Stimulated activated effector memory CD8-positive, alpha-beta T cell treated with anti-CD3 and anti-CD28 coated beads, Interleukin-12 subunit alpha, Interleukin-12 subunit beta, amount 100 ng/mL, for 72 hours (primary cell): ENCODE data around the gene SMARCA1.
"Not testable (repeated sequence)": the region's sequence is repeated elsewhere in the genome, so short reads cannot be mapped to it uniquely, and the experiment has no call there.

ENCODE experiments used
- ATAC-seq: fragments of 150-1000 bp; cut with Tn5 transposase; 2 replicates; pipeline ENCODE4 v1.10.0; 2021
- DNase-seq, 2 donors: peaks; one replicate each; pipeline ENCODE4 v3.0.0; 2021 to 2022; ENCODE audit warnings: low spot score in 2 of 2
- H3K27ac Mint-ChIP-seq: one replicate; pipeline ENCODE4 v1.8.0; 2022; ENCODE audit warnings: mild to moderate bottlenecking, mixed read lengths
- H3K36me3 Mint-ChIP-seq: one replicate; pipeline ENCODE4 v1.8.0; 2022; ENCODE audit warnings: mild to moderate bottlenecking, mixed read lengths
- H3K4me1 Mint-ChIP-seq: one replicate; pipeline ENCODE4 v1.8.0; 2022; ENCODE audit warnings: mixed read lengths
- H3K4me3 Mint-ChIP-seq: one replicate; pipeline ENCODE4 v1.8.0; 2022; ENCODE audit warnings: mild to moderate bottlenecking, mixed read lengths
- H3K9me3 Mint-ChIP-seq: one replicate; pipeline ENCODE4 v1.8.0; 2022; ENCODE audit warnings: mixed read lengths

SMARCA1 gene, protein sequence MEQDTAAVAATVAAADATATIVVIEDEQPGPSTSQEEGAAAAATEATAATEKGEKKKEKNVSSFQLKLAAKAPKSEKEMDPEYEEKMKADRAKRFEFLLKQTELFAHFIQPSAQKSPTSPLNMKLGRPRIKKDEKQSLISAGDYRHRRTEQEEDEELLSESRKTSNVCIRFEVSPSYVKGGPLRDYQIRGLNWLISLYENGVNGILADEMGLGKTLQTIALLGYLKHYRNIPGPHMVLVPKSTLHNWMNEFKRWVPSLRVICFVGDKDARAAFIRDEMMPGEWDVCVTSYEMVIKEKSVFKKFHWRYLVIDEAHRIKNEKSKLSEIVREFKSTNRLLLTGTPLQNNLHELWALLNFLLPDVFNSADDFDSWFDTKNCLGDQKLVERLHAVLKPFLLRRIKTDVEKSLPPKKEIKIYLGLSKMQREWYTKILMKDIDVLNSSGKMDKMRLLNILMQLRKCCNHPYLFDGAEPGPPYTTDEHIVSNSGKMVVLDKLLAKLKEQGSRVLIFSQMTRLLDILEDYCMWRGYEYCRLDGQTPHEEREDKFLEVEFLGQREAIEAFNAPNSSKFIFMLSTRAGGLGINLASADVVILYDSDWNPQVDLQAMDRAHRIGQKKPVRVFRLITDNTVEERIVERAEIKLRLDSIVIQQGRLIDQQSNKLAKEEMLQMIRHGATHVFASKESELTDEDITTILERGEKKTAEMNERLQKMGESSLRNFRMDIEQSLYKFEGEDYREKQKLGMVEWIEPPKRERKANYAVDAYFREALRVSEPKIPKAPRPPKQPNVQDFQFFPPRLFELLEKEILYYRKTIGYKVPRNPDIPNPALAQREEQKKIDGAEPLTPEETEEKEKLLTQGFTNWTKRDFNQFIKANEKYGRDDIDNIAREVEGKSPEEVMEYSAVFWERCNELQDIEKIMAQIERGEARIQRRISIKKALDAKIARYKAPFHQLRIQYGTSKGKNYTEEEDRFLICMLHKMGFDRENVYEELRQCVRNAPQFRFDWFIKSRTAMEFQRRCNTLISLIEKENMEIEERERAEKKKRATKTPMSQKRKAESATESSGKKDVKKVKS

GRCh38 chrX:129523079-129523911, at the start of gene SMARCA1:
Gene SMARCA1 (minus strand): TSS chrX:129523490. CDS start chrX:129523370, 120 bp downstream.
- DNase-seq (no peak), ATAC-seq (no peak)
- Mint-ChIP-seq H3K36me3 (no peaks in the 10 kb centered on the region), H3K4me1 (peaks cover 7% of the 10 kb centered on the region), H3K9me3 (no peaks in the 10 kb centered on the region), H3K27ac (no peak within 1 kb of the TSS), H3K4me3 (peak within 1 kb of the TSS; percentile 64)

GRCh38 chrX:129572422-129572821, 49.1 kb upstream of the SMARCA1 start:
- Mint-ChIP-seq H3K4me3 (no peak overlapping the region), H3K27ac (no peak overlapping the region), H3K9me3 (no peaks in the 10 kb centered on the region), H3K4me1 (no peaks in the 10 kb centered on the region), H3K36me3 (peaks cover 6% of the 10 kb centered on the region)
- no peak for DNase-seq
- ATAC-seq: no peak

GRCh38 chrX:129568349-129568748, 45.1 kb upstream of the SMARCA1 start:
- Mint-ChIP-seq H3K4me1 (peaks cover 8% of the 10 kb centered on the region), H3K4me3 (no peak overlapping the region), H3K9me3 (no peaks in the 10 kb centered on the region), H3K36me3 (peaks cover 6% of the 10 kb centered on the region), H3K27ac (no peak overlapping the region)
- ATAC-seq (no peak), DNase-seq (no peak)

DNA sequence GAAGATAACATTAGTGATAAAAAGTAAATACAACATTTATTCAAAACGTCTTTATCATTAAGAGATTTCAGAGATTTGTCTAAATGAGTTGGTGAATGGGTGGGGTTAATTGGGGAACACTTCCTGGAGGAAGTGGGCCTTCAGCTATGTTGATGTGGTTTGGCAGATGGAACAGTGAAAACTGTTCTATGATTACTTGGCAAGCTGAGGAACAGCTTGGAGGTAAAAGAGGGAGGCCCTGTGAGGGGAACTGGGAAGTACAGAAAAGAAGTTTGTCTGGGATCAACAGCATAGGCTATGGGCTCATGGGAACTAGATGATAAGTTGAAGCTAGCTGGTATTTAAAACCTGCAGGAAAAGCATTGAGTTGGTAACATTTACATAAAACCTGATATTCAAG, 42.8 kb upstream of the SMARCA1 start:
- DNase-seq (no peak), ATAC-seq (no peak)
- Mint-ChIP-seq H3K4me1 (peaks cover 8% of the 10 kb centered on the region), H3K36me3 (peaks cover 13% of the 10 kb centered on the region), H3K27ac (no peak overlapping the region), H3K9me3 (no peaks in the 10 kb centered on the region), H3K4me3 (no peak overlapping the region)

DNA sequence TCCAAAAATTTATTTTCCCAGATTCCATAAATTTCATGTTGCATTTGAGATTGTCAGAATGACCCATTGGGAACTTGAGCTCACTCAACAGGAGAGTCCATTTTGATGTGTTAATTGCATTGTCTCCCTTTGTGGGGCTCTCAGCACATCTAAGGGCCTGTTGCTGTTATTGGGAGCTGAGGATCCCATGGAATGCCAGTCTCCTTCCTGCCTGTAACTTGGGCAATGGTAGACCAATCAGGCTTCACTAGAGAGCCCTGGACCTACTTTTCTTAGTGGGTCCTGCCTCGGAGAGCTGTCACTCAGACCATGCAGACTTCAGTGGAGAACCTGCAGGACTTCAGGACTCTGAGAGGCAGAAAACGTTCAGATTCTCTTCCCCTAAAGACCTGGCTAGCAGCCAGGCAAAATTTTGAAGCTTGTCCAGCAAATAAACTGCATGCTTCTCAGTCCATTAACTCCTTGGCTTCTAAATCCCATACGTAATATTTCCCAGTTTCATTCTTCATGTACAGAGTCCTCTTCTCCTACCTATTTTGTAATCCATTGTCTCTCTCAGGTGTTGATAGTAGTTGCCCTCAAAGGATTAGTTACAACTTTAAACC, 41.9 kb upstream of the SMARCA1 start:
- H3K27ac Mint-ChIP-seq: no peak overlapping the region
- no peak overlapping the region for H3K4me3 Mint-ChIP-seq
- H3K36me3 Mint-ChIP-seq: peaks cover 11% of the 10 kb centered on the region
- DNase-seq (no peak), ATAC-seq (no peak)
- H3K4me1 Mint-ChIP-seq: peaks cover 8% of the 10 kb centered on the region
- H3K9me3 Mint-ChIP-seq: no peaks in the 10 kb centered on the region

- H3K27ac Mint-ChIP-seq, H3K4me1 Mint-ChIP-seq, H3K9me3 Mint-ChIP-seq, ATAC-seq, DNase-seq, H3K4me3 Mint-ChIP-seq, H3K36me3 Mint-ChIP-seq: not testable (repeated sequence)
Observed at GRCh38 chrX:129564345-129564744, 41.1 kb upstream of the SMARCA1 start.

GRCh38 chrX:129561453-129561852, 38.2 kb upstream of the SMARCA1 start:
- peaks cover 7% of the 10 kb centered on the region for H3K36me3 Mint-ChIP-seq
- no peak for ATAC-seq
- peaks cover 8% of the 10 kb centered on the region for H3K4me1 Mint-ChIP-seq
- H3K9me3 Mint-ChIP-seq: no peaks in the 10 kb centered on the region
- no peak for DNase-seq
- no peak overlapping the region for H3K4me3 Mint-ChIP-seq
- H3K27ac Mint-ChIP-seq: no peak overlapping the region

DNA sequence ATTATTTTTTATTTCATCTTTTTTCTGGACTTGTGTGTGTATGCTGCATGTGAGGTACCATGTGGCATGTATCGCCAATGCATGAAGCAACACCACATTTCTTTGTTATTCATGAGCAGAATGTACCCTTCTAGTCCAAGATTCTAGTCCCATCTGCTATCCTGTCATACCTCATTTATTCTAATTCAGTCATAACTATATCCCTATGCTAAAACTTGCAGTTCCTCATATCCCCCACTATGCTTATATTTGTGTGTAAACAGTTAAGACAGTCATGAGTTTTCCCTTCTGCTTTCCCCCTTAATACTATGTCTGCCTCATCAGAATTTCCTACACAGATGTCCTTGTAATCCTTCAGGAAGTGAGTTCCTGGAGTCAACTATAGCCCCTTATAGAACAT, 36.5 kb upstream of the SMARCA1 start:
- no peak for DNase-seq
- no peak for ATAC-seq
- H3K9me3 Mint-ChIP-seq: no peaks in the 10 kb centered on the region
- no peak overlapping the region for H3K27ac Mint-ChIP-seq
- H3K36me3 Mint-ChIP-seq: peaks cover 7% of the 10 kb centered on the region
- H3K4me3 Mint-ChIP-seq: no peak overlapping the region
- H3K4me1 Mint-ChIP-seq: no peaks in the 10 kb centered on the region

DNA sequence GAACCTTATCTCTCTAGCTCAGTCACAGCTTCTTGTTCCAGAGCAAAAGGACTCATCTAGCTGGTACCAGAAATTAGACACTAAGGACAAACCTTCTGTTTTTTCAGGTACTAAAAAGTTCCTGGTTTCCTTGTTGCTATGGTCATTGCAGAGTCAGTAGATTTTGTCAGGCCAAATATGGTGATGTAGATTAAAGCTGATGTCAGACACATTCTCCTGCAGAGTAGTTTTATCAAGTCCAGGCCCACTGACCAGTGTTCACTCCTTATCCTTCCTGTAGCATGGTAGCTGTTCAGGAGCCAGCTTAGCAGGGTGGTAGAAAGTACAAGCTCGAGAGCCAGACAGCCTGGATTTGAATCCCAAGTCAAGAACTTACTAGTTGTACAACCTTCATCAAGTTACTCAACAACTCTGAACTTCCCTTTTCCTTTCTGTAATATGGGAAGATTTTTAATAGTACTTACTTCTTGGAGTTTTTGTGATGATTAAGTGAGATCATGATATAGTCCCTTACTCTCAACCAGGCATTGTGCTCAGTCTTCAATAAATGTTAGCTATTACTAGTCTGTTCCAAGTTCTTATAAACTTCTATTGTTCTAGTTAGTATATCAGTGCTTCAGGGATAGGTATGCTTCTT, 34.7 kb upstream of the SMARCA1 start:
- Mint-ChIP-seq H3K4me3 (no peak overlapping the region), H3K9me3 (no peaks in the 10 kb centered on the region), H3K36me3 (peaks cover 6% of the 10 kb centered on the region), H3K4me1 (no peaks in the 10 kb centered on the region), H3K27ac (no peak overlapping the region)
- no peak for DNase-seq
- ATAC-seq: no peak

GRCh38 chrX:129556806-129557315, 33.6 kb upstream of the SMARCA1 start:
- no peak for DNase-seq
- Mint-ChIP-seq H3K27ac (no peak overlapping the region), H3K36me3 (no peaks in the 10 kb centered on the region), H3K4me1 (no peaks in the 10 kb centered on the region), H3K4me3 (no peak overlapping the region), H3K9me3 (no peaks in the 10 kb centered on the region)
- no peak for ATAC-seq

DNA sequence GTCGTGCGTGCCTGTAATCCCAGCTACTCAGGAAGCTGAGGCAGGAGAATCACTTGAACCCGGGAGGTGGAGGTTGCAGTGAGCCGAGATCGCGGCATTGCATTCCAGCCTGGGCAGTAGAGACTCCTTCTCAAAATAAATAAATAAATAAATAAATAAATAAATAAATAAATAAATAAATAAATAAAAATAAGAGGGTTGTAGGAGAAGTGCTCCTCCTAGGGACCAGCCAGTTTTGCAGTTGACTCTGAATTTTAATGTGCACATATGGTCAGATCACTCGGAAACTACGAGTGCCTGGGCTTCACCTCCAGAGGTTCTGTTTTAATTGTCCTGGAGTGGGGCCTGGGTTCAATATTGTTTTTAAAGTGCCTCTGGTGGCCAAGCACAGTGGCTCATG, 31.5 kb upstream of the SMARCA1 start:
- H3K27ac Mint-ChIP-seq, ATAC-seq: not testable (repeated sequence)

GRCh38 chrX:129553619-129554288, 30.5 kb upstream of the SMARCA1 start:
- no peak overlapping the region for H3K27ac Mint-ChIP-seq

More for the DNA sequence above, 31.5 kb upstream of the SMARCA1 start:
- DNase-seq, H3K9me3 Mint-ChIP-seq, H3K4me1 Mint-ChIP-seq, H3K36me3 Mint-ChIP-seq, H3K4me3 Mint-ChIP-seq: not testable (repeated sequence)

GRCh38 chrX:129549124-129549523, 25.8 kb upstream of the SMARCA1 start:
- DNase-seq: no peak
- Mint-ChIP-seq H3K36me3 (no peaks in the 10 kb centered on the region), H3K27ac (no peak overlapping the region), H3K9me3 (no peaks in the 10 kb centered on the region), H3K4me3 (no peak overlapping the region), H3K4me1 (no peaks in the 10 kb centered on the region)
- no peak for ATAC-seq

More at GRCh38 chrX:129553619-129554288, 30.5 kb upstream of the SMARCA1 start:
- no peaks in the 10 kb centered on the region for H3K9me3 Mint-ChIP-seq
- H3K4me1 Mint-ChIP-seq: no peaks in the 10 kb centered on the region
- ATAC-seq: no peak
- no peak overlapping the region for H3K4me3 Mint-ChIP-seq
- H3K36me3 Mint-ChIP-seq: no peaks in the 10 kb centered on the region
- DNase-seq: no peak
